ENCODE measurements around the gene CD52. TPM values are rescaled to one million over a fixed set of nuclear protein-coding genes. Genes with fewer than 3 reads are reported as not detected.

Gene CD52
- polyA plus RNA-seq, 1 experiment: not detected

DNA sequence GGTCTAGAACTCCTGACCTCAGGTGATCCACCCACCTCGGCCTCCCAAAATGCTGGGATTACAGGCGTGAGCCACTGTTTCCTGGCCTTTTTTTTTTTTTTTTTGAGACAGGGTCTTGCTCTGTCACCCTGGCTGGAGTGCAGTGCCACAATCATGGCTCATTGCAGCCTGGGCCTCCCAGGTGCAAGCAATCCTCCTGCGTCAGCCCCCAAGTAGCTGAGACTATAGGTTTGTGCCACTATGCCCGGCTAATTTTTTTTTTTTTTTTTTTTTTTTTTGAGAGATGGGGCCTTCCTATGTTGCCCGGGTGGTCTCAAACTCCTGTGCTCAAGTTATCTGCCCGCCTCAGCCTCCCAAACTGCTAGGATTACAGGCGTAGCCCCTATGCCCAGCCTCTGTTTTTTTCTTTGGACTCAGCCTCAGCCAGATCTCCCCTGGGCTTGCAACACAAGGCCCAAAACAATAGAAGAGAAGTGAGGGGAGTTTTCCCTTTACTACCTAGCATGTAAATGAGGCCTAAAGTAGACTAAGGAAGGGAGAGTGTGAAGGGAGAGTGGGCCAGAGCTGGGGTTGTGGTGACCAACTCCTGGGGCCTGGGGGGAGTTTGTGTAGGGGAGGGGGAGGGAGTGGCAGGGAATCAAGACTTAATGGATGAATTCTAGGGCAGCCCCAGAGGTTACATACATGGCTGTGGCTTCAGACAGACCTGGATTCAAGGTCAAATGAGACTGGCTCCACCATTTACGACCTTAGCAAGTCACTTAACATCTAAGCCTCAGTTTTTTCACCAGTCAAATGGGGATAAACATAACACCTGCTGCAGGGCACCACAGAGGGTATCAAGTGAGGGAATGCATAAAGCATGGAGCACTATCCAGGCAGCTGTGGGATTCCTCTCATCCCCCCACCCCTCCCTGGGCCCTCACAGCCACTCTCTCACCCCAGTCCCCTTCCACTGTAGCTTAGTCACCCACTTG is 1.6 kb upstream of the CD52 start:
- Histone ChIP-seq H3K4me3 (ENCODE audit: low read depth, low read length) (no peak overlapping the region), H3K27ac (ENCODE audit: low read depth, low read length) (no peak overlapping the region), H3K27me3 (ENCODE audit: control insufficient read depth, insufficient read depth, low read length) (peaks cover 2% of the 10 kb centered on the region), H3K9me3 (ENCODE audit: control insufficient read depth, insufficient read depth, low read length) (no peaks in the 10 kb centered on the region)
- no peak for DNase-seq (ENCODE audit: low read depth, low spot score)
- ChIA-PET POLR2A (interaction anchor here (1.1 kb wide), 1 partner anchor 16 kb away, joined by 4 read pairs; no protein-coding TSS in a partner anchor), CTCF (interaction anchor here (2.7 kb wide), 1 partner anchor 40 kb away, joined by 7 read pairs; no protein-coding TSS in a partner anchor)
- TF ChIP-seq, protein P1, sequence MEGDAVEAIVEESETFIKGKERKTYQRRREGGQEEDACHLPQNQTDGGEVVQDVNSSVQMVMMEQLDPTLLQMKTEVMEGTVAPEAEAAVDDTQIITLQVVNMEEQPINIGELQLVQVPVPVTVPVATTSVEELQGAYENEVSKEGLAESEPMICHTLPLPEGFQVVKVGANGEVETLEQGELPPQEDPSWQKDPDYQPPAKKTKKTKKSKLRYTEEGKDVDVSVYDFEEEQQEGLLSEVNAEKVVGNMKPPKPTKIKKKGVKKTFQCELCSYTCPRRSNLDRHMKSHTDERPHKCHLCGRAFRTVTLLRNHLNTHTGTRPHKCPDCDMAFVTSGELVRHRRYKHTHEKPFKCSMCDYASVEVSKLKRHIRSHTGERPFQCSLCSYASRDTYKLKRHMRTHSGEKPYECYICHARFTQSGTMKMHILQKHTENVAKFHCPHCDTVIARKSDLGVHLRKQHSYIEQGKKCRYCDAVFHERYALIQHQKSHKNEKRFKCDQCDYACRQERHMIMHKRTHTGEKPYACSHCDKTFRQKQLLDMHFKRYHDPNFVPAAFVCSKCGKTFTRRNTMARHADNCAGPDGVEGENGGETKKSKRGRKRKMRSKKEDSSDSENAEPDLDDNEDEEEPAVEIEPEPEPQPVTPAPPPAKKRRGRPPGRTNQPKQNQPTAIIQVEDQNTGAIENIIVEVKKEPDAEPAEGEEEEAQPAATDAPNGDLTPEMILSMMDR (IDR thresholded peaks at IDR 0.05; ENCODE audit: low read depth, low read length): no peak

DNA sequence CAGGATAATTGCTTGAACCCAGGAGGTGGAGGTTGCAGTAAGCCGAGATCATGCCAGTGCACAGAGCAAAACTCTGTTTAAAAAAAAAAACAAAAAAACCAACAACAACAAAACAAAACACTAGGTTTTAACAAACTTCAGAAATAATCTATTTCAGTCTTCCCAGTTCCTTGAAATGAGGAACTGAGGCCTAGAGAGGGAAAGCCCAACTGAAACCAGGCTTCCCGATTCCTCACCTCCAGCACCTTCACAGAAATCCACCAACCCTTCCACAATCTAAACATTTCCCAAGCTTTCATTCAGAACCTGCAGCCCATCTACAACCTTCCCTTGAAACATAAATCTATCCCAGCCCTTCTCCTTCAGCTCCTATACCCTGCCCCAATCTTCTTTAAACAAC is 612 bp upstream of the CD52 start:
- TF ChIP-seq, protein P1 (IDR thresholded peaks at IDR 0.05; ENCODE audit: low read depth, low read length): no peak
- Histone ChIP-seq H3K27me3 (ENCODE audit: control insufficient read depth, insufficient read depth, low read length) (no peaks in the 10 kb centered on the region), H3K4me3 (ENCODE audit: low read depth, low read length) (no peak overlapping the region), H3K9me3 (ENCODE audit: control insufficient read depth, insufficient read depth, low read length) (no peaks in the 10 kb centered on the region), H3K27ac (ENCODE audit: low read depth, low read length) (no peak overlapping the region)
- DNase-seq (ENCODE audit: low read depth, low spot score): no peak
- POLR2A ChIA-PET: no interaction called here
- CTCF ChIA-PET: no interaction called here

DNA sequence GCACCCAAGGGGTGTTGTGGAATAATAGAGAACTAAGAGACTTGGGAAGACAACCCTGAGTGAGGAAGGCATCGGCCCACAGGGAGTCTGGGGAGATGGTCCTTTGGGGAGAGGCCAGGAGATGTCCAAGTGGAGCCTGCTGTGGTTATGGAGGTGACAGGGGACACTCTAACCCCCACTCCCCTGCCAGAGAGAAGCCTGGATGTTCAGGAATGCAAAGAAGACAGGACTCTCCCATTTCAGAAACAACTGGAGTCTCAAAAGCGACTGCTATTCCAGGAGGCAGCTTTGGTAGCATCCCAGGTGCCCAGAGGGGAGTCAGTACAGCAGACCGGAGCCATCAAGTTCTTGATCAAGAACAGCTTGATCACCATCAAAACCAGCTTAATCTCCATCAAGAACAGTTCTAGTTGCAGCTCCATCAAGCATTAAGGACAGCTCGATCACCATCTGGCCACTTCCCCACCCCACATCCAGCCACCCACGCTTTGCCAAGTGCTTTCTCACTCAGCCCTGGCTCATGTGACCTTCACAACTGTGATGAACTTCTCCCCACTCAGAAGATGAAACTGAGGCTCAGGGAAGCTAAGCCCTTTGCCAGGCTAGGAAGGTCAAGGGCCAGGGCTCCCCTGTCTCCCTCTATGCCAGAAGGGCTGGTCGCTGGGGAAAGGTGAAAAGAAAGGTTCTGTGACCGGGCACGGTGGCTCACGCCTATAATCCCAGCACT is 743 bp downstream of the CD52 start:
- POLR2A ChIA-PET: no interaction called here
- H3K27ac ChIP-seq (ENCODE audit: low read depth, low read length): no peak overlapping the region
- DNase-seq (ENCODE audit: low read depth, low spot score): no peak
- no peak overlapping the region for H3K4me3 ChIP-seq (ENCODE audit: low read depth, low read length)
- CTCF ChIA-PET: interaction anchor here (5.5 kb wide), 1 partner anchor 43 kb away, joined by 62 read pairs; no protein-coding TSS in a partner anchor
- TF ChIP-seq, protein P1 (IDR thresholded peaks at IDR 0.05; ENCODE audit: low read depth, low read length): no peak
- no peaks in the 10 kb centered on the region for H3K9me3 ChIP-seq (ENCODE audit: control insufficient read depth, insufficient read depth, low read length)
- no peaks in the 10 kb centered on the region for H3K27me3 ChIP-seq (ENCODE audit: control insufficient read depth, insufficient read depth, low read length)

DNA sequence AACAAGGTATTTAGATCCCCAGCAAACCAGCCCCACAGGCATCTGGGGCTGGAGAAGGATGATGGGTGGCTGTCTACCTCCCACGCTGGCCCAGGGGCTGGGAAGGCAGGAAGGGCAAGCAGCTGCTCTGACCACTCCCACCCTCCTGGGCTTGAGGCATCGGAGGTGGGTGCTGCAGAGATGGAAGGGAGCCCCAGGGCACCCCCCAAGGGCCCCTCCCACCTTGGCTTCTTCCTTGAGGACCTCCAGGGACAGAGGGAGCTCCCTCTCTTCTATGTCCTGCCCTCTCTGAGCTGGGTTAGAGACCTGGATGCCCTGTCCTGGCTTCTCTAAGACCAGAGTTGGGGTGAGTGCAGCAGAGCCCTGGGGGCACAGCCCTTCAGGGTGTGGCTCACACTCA is 3.1 kb downstream of the CD52 start:
- H3K27me3 ChIP-seq (ENCODE audit: control insufficient read depth, insufficient read depth, low read length): no peaks in the 10 kb centered on the region

More for the DNA sequence above, 3.1 kb downstream of the CD52 start:
- CTCF ChIA-PET: interaction anchor here (0.6 to 5.5 kb wide), 22 partner anchors 9 to 176 kb away, joined by 3 to 62 read pairs (median 7); partner anchors contain the start of genes C1orf232, CEP85, UBXN11 and ZNF593
- Histone ChIP-seq H3K9me3 (ENCODE audit: control insufficient read depth, insufficient read depth, low read length) (no peaks in the 10 kb centered on the region), H3K4me3 (ENCODE audit: low read depth, low read length) (no peak overlapping the region), H3K27ac (ENCODE audit: low read depth, low read length) (no peak overlapping the region)
- no peak for DNase-seq (ENCODE audit: low read depth, low spot score)
- POLR2A ChIA-PET: interaction anchor here (1.1 kb wide), 1 partner anchor 85 kb away, joined by 3 read pairs; no protein-coding TSS in a partner anchor
- TF ChIP-seq, protein P1 (IDR thresholded peaks at IDR 0.05; ENCODE audit: low read depth, low read length): no peak

All from AG04450 (cell line).